HCT116 (cell line): Measurements from ENCODE around the gene ZNF341. TPM values are rescaled to one million over a fixed set of nuclear protein-coding genes. Genes with fewer than 3 reads are reported as not detected.
A peak's percentile ranks its signal among the peaks of the same experiment; 100 is the strongest.

Source experiments
- ATAC-seq: fragments of 200-7000 bp; cut with Tn5 transposase; 2 replicates; pipeline ENCODE4 v1.9.1; 2020; ENCODE audit warnings: mild to moderate bottlenecking, moderate library complexity
- BruUV-seq: library from RNA; stranded (reverse); fragments of 400-500 nt; replicated peaks from 2 replicates; lab custom pipeline; 2021; lab: Mats Ljungman, UMichigan
- CTCF ChIA-PET: fragments of 300-600 bp; sonication (Branson Sonifier 250); formaldehyde crosslinking; loops from one replicate; lab custom pipeline; 2021; ENCODE audit warnings: antibody characterized with exemption; lab: Charles Lee
- POLR2A ChIA-PET: fragments of 300-600, 350-600 bp; sonication (Branson Sonifier 250); formaldehyde crosslinking; loops from one replicate; lab custom pipeline; 2021; ENCODE audit warnings: antibody characterized with exemption; lab: Charles Lee
- RAD21 ChIA-PET, 2 experiments: fragments of 300-600 bp; sonication (Branson Sonifier 250); formaldehyde crosslinking; loops; one replicate each; lab custom pipeline; 2023; ENCODE audit warnings: low total read pairs in 2 of 2; ENCODE audit not compliant: uncharacterized antibody in 2 of 2, unreplicated experiment in 2 of 2, low non-redundant PET in 1 of 2; lab: Charles Lee
- DNase-seq: peaks from one replicate; pipeline ENCODE4 v3.0.0-alpha.2; 2010; ENCODE audit warnings: low read depth, low spot score
- H2AFZ ChIP-seq: fragments of 200-600 bp; shearing (Covaris generic), sonication (generic); 2 replicates; pipeline ENCODE4 v1.6.1; 2017; ENCODE audit warnings: low read depth, mixed run types, mixed read lengths, antibody characterized with exemption, low read length; ENCODE audit not compliant: poor library complexity, severe bottlenecking
- H3K27ac ChIP-seq: 2 replicates; pipeline ENCODE4 v1.5.1; 2012; ENCODE audit warnings: low read depth, low read length
- H3K27me3 ChIP-seq: fragments of 200-600 bp; sonication (generic); 2 replicates; pipeline ENCODE4 v1.6.1; 2016; ENCODE audit warnings: mixed run types, low read length, mixed read lengths; ENCODE audit not compliant: insufficient read depth
- H3K36me3 ChIP-seq, 2 experiments: fragments of 200-500 bp in 1 of 2; fragments of 200-600 bp in 1 of 2; sonication (Bioruptor generic) in 1 of 2; sonication (generic) in 1 of 2; 2 replicates each; pipeline versions ENCODE4 v1.5.1 to v1.6.1; 2014 to 2016; ENCODE audit warnings: low read length in 2 of 2, inconsistent platforms in 1 of 2, mixed read lengths in 1 of 2, mixed run types in 1 of 2; ENCODE audit not compliant: insufficient read depth in 2 of 2, control insufficient read depth in 1 of 2
- H3K4me1 ChIP-seq, 2 experiments: fragments of 200-600 bp in 1 of 2; sonication (generic) in 1 of 2; 2 replicates each; pipeline versions ENCODE4 v1.5.1 to v1.6.1; 2012 to 2017; ENCODE audit warnings: low read length in 2 of 2, inconsistent platforms in 1 of 2, mild to moderate bottlenecking in 1 of 2, mixed read lengths in 1 of 2, mixed run types in 1 of 2, moderate library complexity in 1 of 2; ENCODE audit not compliant: insufficient read depth in 2 of 2, control insufficient read depth in 1 of 2
- H3K4me2 ChIP-seq: fragments of 200-600 bp; sonication (generic); 2 replicates; pipeline ENCODE4 v1.6.1; 2017; ENCODE audit warnings: mixed run types, low read length, mixed read lengths
- H3K4me3 ChIP-seq, 2 experiments: fragments of 200-600 bp in 1 of 2; sonication (generic) in 1 of 2; replicated peaks in 1 of 2; 2 replicates each; pipeline ENCODE4 v1.5.1; 2011 to 2016; ENCODE audit warnings: low read length in 2 of 2, control low read depth in 1 of 2, low read depth in 1 of 2, mild to moderate bottlenecking in 1 of 2, mixed read lengths in 1 of 2, mixed run types in 1 of 2
- H3K79me2 ChIP-seq: fragments of 200-600 bp; sonication (generic); 2 replicates; pipeline ENCODE4 v1.6.1; 2017; ENCODE audit warnings: mild to moderate bottlenecking, mixed run types, low read length, moderate library complexity, mixed read lengths; ENCODE audit not compliant: insufficient read depth
- H3K9ac ChIP-seq: fragments of 200-600 bp; sonication (generic); 2 replicates; pipeline ENCODE4 v1.6.1; 2016; ENCODE audit warnings: low read length, mixed read lengths
- H3K9me2 ChIP-seq: fragments of 200-600 bp; sonication (generic), shearing (Covaris generic); 2 replicates; pipeline ENCODE4 v1.6.1; 2017; ENCODE audit warnings: mixed run types, mild to moderate bottlenecking, moderate library complexity; ENCODE audit not compliant: insufficient read depth
- H3K9me3 ChIP-seq, 2 experiments: fragments of 200-500 bp in 1 of 2; fragments of 200-600 bp in 1 of 2; sonication (Bioruptor generic) in 1 of 2; sonication (generic) in 1 of 2; 2 replicates each; pipeline ENCODE4 v1.6.1; 2014 to 2017; ENCODE audit warnings: low read length in 2 of 2, mixed read lengths in 2 of 2, inconsistent platforms in 1 of 2, low read depth in 1 of 2, mild to moderate bottlenecking in 1 of 2, mixed run types in 1 of 2, moderate library complexity in 1 of 2; ENCODE audit not compliant: control insufficient read depth in 1 of 2, insufficient read depth in 1 of 2
- H4K20me1 ChIP-seq: fragments of 200-600 bp; sonication (generic), shearing (Covaris generic); 2 replicates; pipeline ENCODE4 v1.6.1; 2017; ENCODE audit warnings: mixed run types, mild to moderate bottlenecking, moderate library complexity; ENCODE audit not compliant: insufficient read depth
- ELF1 ChIP-seq: IDR thresholded peaks from 2 replicates; pipeline ENCODE4 v1.6.1; 2012; ENCODE audit warnings: low read depth, borderline replicate concordance
- EZH2 ChIP-seq: fragments of 200-600 bp; sonication (generic); IDR thresholded peaks from 2 replicates; pipeline ENCODE4 v1.6.1; 2017; ENCODE audit warnings: antibody characterized with exemption, mixed run types
- EZH2phosphoT487 ChIP-seq: fragments of 200-600 bp; IDR thresholded peaks from 2 replicates; pipeline ENCODE4 v1.6.1; 2018; ENCODE audit warnings: antibody characterized with exemption, borderline replicate concordance
- SIN3A ChIP-seq: IDR thresholded peaks from 2 replicates; pipeline ENCODE4 v1.6.1; 2012; ENCODE audit warnings: low read depth
- TCF7L2 ChIP-seq: IDR thresholded peaks from 2 replicates; pipeline ENCODE4 v1.7.0; 2011; ENCODE audit warnings: borderline replicate concordance, inconsistent platforms; ENCODE audit not compliant: insufficient read depth, insufficient read length; ENCODE audit errors: extremely low read depth
- ZNF274 ChIP-seq: fragments of 200-500 bp; sonication (Bioruptor generic); IDR thresholded peaks from 2 replicates; pipeline ENCODE4 v1.6.1; 2014; ENCODE audit warnings: mild to moderate bottlenecking, low read depth, low read length, inconsistent platforms
- intact Hi-C: fragments of 100-400 bp; cut with micrococcal nuclease; formaldehyde crosslinking; loops from 2 replicates; pipeline ENCODE4 v1.10.0; 2022
- total RNA-seq: library from RNA; stranded (reverse); gene quantifications from one replicate; pipeline ENCODE4 v1.2.1, GENCODE V29; 2021; ENCODE audit not compliant: unreplicated experiment
- TF ChIP-seq, protein P1 (sequence below), 3 experiments: fragments of 200-600 bp in 1 of 3; sonication (generic) in 1 of 3; IDR thresholded peaks in 2 of 3; conservative IDR thresholded peaks in 1 of 3; 2 replicates each; pipeline ENCODE4 v1.5.1; 2012 to 2017; ENCODE audit warnings: low read depth in 2 of 3, low read length in 2 of 3, antibody characterized with exemption in 1 of 3, borderline replicate concordance in 1 of 3, control low read depth in 1 of 3, mild to moderate bottlenecking in 1 of 3, mixed read lengths in 1 of 3, mixed run types in 1 of 3, moderate library complexity in 1 of 3; ENCODE audit not compliant: insufficient read depth in 1 of 3
- TF ChIP-seq, protein P2 (sequence below): IDR thresholded peaks from 2 replicates; pipeline ENCODE4 v1.6.1; 2012

Gene ZNF341
- total RNA-seq, 1 experiment from 2014 or later: 4.9 TPM

DNA sequence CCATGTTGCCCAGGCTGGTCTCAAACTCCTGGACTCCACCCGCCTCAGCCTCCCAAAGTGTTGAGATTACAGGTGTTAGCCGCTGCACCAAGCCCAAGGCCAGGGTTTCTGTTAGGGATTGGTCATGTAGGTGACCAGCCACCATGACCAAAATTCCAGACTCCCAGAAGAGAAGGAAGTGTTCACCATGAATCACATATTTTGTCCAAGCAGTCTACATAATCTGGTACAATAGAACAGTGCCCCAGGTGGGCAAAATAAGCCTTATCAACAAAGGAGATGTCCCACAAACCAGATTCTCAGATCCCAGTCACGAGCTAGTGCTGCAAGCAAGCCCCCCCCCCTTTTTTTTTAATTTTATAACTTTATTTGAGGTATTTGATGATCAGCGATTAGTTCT, 20.0 kb downstream of the ZNF341 start:
- ChIA-PET RAD21 (no interaction called here), POLR2A (no interaction called here), CTCF (interaction anchor here (0.6 kb wide), 2 partner anchors 9 to 281 kb away, joined by 3 read pairs; no protein-coding TSS in a partner anchor)
- Histone ChIP-seq H2AFZ (no peak overlapping the region), H3K79me2 (no peaks in the 10 kb centered on the region), H3K9me2 (no peaks in the 10 kb centered on the region), H3K36me3 (peaks cover 0 to 10% of the 10 kb centered on the region in 2 experiments; a peak in 1 of 4 replicates), H3K4me1 (no peaks in the 10 kb centered on the region), H3K9ac (no peak overlapping the region), H4K20me1 (no peaks in the 10 kb centered on the region), H3K9me3 (no peaks in the 10 kb centered on the region), H3K27ac (no peak overlapping the region), H3K27me3 (no peaks in the 10 kb centered on the region), H3K4me3 (no peak overlapping the region), H3K4me2 (no peak overlapping the region)
- peak; percentile 62; the same call in 1 of the 2 replicates for ATAC-seq
- TF ChIP-seq ELF1: no peak
- TF ChIP-seq, protein P1, sequence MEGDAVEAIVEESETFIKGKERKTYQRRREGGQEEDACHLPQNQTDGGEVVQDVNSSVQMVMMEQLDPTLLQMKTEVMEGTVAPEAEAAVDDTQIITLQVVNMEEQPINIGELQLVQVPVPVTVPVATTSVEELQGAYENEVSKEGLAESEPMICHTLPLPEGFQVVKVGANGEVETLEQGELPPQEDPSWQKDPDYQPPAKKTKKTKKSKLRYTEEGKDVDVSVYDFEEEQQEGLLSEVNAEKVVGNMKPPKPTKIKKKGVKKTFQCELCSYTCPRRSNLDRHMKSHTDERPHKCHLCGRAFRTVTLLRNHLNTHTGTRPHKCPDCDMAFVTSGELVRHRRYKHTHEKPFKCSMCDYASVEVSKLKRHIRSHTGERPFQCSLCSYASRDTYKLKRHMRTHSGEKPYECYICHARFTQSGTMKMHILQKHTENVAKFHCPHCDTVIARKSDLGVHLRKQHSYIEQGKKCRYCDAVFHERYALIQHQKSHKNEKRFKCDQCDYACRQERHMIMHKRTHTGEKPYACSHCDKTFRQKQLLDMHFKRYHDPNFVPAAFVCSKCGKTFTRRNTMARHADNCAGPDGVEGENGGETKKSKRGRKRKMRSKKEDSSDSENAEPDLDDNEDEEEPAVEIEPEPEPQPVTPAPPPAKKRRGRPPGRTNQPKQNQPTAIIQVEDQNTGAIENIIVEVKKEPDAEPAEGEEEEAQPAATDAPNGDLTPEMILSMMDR (IDR thresholded peaks at IDR 0.05 in 2 of 3, conservative IDR thresholded peaks at IDR 0.05 in 1 of 3; ENCODE audit: borderline replicate concordance in 1 of 3, insufficient read depth in 1 of 3, low read depth in 2 of 3, low read length in 2 of 3): 0 out of 6 replicates have a peak, but pooled peaks of 1 of the 3 experiments have one; percentile 17
- BruUV-seq: no TSS peak
- no peak for DNase-seq
- intact Hi-C loops: no loop called here

DNA sequence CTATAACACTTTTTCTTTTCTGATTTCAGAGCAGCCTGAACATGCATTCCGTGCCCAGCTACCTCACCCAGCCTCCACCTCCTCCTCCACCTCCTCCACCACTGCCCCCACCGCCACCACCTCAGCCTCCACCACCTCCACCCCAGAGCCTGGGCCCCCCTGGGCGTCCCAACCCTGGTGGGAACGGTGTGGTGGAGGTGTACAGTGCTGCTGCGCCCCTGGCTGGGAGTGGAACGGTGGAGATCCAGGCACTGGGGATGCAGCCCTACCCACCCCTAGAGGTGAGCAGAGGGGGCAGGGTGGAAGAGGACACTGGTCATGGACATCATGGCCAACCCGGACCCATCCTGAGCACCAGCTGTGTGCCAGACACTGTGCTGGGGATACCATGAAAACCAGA, 21.3 kb downstream of the ZNF341 start:
- Histone ChIP-seq H3K9me3 (no peaks in the 10 kb centered on the region), H3K36me3 (peaks cover 0 to 16% of the 10 kb centered on the region in 2 experiments; a peak in 1 of 4 replicates), H3K9me2 (no peaks in the 10 kb centered on the region), H4K20me1 (no peaks in the 10 kb centered on the region), H3K27ac (no peak overlapping the region), H2AFZ (no peak overlapping the region), H3K27me3 (no peaks in the 10 kb centered on the region), H3K79me2 (no peaks in the 10 kb centered on the region), H3K4me3 (no peak overlapping the region), H3K4me1 (no peaks in the 10 kb centered on the region), H3K9ac (no peak overlapping the region), H3K4me2 (no peak overlapping the region)
- BruUV-seq: no TSS peak
- ChIA-PET RAD21 (no interaction called here), CTCF (no interaction called here), POLR2A (no interaction called here)
- no peak for TF ChIP-seq SIN3A
- TF ChIP-seq TCF7L2: no peak
- TF ChIP-seq EZH2: no peak
- no peak for TF ChIP-seq EZH2phosphoT487
- no peak for TF ChIP-seq ZNF274
- TF ChIP-seq, protein P1 (IDR thresholded peaks at IDR 0.05 in 2 of 3, conservative IDR thresholded peaks at IDR 0.05 in 1 of 3; ENCODE audit: borderline replicate concordance in 1 of 3, insufficient read depth in 1 of 3, low read depth in 2 of 3, low read length in 2 of 3): no peak
- TF ChIP-seq, protein P2, sequence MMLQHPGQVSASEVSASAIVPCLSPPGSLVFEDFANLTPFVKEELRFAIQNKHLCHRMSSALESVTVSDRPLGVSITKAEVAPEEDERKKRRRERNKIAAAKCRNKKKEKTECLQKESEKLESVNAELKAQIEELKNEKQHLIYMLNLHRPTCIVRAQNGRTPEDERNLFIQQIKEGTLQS: no peak
- intact Hi-C loops: no loop called here
- no peak for ATAC-seq
- DNase-seq: no peak
